Anterior cingulate cortex (tissue), 58 donors: ENCODE results near the gene AGAP3.

ENCODE experiments used
- DNase-seq, 58 donors: peaks; one replicate each; lab custom pipeline; 2025; lab: John Stamatoyannopoulos, UW

Gene AGAP3

DNA sequence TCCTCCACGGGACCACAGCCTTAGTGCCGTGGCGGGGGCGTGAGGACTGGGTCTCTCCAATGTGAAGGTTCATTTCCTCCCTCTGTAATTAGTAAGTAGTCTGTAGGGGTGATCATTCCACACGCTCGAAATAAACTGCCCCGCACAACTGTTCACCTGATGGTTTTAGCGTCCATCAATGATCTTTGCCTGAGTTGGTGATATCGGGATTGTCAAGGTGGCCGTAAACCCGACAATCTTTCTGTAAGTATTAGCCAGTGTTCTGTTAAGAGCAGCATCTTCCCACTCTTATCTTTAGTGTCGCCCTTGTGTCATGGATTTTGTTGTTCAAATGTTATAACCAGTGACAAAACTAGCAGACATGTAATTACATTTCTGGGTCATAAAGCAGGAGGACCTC lies 17.7 kb downstream of the AGAP3 start:
- no peak for DNase-seq

DNA sequence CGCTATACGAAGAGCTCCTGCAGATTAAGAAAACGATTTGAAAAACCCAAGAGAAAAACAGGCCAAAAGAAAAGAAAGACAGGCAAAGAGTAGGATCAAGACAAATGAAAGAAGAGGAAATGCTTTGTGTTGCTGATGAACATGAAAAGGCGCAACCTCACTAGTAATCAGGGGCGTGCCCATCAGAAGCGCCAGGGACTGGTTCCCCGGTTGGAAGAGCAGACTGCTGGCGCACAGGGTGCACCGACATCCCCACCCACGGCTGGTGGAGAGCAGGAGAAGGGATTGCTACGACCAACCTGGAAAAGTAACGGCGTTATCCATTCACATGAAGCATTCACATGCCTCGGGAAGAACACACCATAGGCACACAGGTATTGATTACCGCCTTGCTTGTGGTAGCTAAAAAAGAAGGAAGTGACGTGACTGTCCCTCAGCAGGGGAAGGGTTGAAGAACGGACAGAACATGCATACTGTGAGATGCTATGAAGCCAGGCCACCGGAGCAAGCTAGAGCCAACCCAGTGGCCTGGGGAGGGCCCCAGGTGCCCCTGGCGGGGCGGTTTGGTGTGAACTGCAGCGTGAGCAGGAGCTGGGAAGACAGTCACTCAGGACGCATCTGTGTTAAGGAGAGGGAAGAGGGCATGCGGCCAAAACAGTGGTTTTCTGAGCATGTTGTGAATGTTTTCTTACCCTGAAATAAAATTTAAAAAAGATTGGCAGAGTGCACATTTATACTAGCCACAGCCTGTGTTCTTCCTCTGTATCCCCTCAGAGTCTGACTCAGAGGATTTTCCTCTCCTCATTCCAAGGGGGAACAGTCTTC lies 18.3 kb downstream of the AGAP3 start:
- DNase-seq, result peak in 4 of 58 donors; percentile 17 to 30 (median 22)

DNA sequence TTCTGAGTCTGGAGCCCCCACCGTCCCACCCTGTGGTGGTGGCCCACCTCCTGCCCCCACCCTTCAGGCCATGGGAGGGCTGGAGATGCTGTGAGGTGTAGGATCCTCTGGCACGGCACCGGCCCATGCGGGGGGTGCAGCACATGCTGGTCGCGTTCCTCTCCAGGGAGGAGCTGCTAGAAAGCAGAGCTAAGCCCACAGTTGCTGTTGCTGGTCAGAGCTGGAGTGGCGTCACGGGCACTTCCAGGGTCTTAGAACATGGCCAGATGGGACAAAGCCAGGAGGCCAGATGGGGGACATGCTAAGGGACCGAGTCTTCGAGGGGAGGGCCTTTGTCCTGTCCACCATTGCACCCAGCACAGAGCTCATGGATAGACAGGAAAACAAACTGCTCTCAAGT lies 21.6 kb downstream of the AGAP3 start:
- no peak for DNase-seq

GRCh38 chr7:151109094-151110048 lies 23.1 kb downstream of the AGAP3 start:
- no peak for DNase-seq

GRCh38 chr7:151110236-151110940 lies 24.1 kb downstream of the AGAP3 start:
- no peak for DNase-seq

- peak in 50 of 58 donors; percentile 10 to 79 (median 56) for DNase-seq
Measured at GRCh38 chr7:151110941-151111645, 24.8 kb downstream of the AGAP3 start.

GRCh38 chr7:151113344-151114150 lies 27.3 kb downstream of the AGAP3 start:
- DNase-seq, result no peak

DNA sequence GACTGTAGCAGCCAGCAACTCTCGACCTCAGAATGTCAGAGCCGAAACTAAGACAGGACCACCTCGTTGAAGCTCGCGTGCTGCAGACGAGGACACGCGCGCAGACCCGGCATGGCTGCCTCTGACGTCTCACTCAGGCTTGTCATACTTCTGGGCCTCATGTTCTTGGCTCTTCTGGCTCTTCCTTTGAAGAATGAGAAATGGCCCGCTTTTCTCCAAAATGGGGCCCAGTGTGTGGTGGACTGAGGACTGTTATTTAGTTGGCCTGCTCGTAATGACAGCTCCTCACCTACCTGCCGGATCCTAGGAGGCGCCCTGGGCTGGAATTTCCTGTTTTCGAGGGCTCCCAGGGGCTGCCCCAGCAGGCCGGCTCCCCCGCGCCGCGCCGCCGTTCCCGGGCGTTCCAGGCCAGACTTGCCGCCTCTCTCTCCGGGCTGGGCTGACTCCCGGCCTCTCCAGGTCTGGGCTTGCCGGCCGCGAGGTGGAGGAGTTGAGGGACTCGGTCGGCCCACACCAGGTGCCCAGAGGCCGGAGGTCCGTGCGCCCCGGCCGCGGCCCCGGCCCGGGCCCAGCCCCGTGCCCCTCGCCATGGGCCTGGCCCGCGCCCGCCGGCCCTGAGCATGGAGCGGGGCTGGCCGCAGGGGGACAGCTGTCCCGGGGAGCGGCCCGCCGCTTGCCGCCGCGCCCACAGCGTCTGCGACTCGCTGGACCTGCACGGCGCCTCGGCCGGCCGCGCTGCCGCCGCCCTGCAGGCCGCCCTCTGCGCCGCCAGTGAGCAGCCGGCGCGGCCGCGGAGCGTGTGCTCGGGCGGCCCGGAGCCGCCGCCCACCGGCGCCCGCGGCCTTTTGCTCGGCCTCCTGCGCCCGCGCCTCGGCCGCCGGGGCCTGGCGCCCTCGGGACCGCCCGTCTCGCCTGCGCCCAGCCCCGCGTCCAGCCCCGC lies 28.1 kb downstream of the AGAP3 start:
- DNase-seq, result no peak

GRCh38 chr7:151115121-151115835 lies 29.0 kb downstream of the AGAP3 start:
- DNase-seq, result peak in 3 of 58 donors; percentile 12 to 21 (median 16)

- DNase-seq, result no peak
Measured at GRCh38 chr7:151115836-151116418, 29.7 kb downstream of the AGAP3 start.

DNA sequence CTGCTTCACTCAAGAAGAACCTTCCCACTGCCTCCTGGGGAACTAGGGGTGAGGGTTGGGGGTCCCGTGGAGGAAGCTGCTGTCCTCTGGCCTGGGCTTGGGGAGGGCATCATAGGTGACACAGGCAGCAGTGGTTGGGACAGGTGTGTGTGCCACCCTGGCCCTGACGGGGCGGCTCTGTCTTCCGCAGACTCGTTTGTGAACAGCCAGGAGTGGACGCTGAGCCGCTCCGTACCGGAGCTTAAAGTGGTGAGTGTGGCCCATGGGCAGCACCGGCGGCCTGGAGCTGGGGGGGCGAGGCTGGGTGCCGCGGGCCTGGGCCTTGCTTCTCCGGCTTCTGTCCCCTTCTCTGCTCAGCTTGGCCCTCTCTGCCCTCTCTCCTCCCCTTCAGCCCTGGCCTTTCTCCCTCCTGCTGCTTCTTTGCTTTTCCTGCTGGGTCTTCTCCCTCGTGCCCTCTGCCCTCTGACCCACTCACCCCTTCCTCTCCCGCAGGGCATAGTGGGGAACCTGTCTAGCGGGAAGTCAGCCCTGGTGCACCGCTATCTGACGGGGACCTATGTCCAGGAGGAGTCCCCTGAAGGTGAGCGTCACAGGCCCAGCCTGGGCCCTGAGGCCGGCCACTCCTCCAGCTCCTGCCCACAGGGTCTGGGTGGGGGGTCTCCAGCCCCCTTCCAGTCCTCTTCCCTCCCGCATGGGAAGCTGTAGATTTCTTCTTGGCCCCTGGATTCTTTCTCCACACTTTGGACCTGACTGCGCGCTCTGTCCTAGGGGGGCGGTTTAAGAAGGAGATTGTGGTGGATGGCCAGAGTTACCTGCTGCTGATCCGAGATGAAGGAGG lies 30.5 kb downstream of the AGAP3 start:
- DNase-seq, result no peak

DNA sequence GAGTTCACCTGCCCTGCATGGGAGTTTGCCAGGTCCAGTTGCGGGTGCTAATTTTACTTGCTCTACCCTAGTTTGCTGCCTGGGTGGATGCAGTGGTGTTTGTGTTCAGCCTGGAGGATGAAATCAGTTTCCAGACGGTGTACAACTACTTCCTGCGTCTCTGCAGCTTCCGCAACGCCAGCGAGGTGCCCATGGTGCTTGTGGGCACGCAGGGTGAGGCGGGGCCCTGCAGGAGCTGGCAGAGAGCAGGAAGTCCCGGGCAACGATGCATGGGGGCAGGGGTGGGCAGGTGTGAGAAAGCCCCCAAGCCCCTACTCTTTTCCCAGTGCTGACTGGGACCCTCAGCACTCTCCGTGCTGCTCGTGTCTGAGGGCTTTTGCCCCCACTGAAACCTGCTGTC lies 31.3 kb downstream of the AGAP3 start:
- no peak for DNase-seq

- no peak for DNase-seq
Measured at GRCh38 chr7:151118108-151119054, 32.1 kb downstream of the AGAP3 start.

GRCh38 chr7:151119055-151119415 lies 32.8 kb downstream of the AGAP3 start:
- DNase-seq, result no peak

GRCh38 chr7:151119902-151120301 lies 33.6 kb downstream of the AGAP3 start:
- DNase-seq, result peak in 38 of 58 donors; percentile 14 to 84 (median 52)
